HG03439 (cell line): ENCODE measurements around the gene CENPVL1.
"Not testable (repeated sequence)": the region's sequence is repeated elsewhere in the genome, so short reads cannot be mapped to it uniquely, and the experiment has no call there.

ENCODE experiments used
- ATAC-seq: cut with Tn5 transposase; IDR thresholded peaks from one replicate; pipeline ENCODE4 v1.9.1; 2021; ENCODE audit warnings: mild to moderate bottlenecking, moderate library complexity; ENCODE audit not compliant: unreplicated experiment

CENPVL1 gene

DNA sequence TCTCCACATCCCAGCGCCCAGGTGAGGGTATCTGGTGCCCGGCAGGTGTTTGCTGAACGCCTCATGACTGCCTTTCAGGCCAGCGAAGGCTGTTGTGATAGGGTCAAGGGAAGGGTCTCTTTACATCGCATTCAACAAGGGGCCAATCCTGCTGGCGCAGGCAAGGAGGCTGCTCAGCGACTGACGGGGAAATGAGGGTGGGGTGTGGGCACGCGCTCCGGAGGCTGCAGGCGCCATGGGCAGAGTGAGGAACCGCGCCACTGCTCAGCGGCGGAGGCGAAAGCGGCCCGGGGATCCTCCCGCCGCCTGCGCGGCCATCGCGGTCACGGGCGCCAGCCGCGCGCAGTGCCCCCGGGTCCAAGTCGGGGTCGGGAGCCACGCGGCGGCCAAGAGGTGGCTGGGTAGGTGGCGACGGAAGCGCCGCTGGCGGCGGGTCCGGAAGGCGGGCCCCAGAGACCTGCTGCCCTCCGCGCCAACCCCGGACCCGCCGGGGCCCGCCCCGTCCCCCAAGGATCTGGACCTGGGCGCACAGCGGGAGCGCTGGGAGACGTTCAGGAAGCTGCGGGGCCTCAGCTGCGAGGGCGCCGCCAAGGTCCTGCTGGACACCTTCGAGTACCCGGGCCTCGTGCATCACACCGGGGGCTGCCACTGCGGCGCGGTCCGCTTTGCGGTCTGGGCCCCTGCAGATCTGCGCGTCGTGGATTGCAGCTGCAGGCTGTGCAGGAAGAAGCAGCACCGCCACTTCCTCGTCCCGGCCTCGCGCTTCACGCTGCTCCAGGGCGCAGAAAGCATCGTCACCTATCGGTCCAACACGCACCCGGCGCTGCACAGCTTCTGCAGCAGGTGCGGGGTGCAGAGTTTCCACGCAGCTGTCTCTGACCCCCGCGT, at the start of gene CENPVL1:
TSS of gene CENPVL1 (plus strand) at position 236 of the 888 bp plus-strand sequence. CDS start at position 236, 0 bp downstream.
- ATAC-seq, result not testable (repeated sequence)

GRCh38 chrX:51665981-51666380, 44.3 kb upstream of the CENPVL1 start:
- ATAC-seq, result no peak

DNA sequence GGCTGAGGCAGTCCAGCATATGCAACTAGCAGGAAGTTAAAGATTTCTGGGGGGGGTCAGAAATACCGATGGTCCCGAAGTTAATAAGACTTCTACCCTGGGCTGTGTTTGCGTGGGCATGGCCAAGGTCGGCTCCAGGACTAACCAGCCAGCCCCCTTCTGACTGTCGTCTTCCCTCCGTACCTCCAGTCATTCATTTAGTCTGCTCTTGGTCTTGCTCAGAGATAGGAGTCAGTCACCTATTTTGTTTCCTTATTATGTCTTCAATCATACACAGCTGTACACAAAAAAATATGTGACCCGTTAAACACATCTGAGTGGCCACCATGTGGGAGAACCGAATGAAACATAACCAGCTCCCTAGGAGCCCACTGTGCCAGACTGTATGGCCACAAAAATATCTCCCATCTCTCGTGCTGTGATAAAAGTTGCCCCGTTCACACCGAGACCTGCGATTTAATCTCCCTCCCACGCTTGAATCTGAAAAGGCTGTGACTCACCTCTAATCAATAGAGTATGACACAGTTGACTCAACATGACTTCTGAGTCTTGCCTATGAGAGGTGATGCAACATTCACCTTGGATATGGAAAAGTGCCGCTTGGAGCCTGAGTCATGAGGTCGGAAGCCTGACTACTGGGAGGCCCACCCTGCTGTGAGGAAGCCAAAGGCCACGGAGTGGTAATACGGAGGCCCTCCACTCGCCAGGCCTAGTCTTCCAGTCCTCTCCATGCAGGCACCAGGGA, 30.5 kb upstream of the CENPVL1 start:
- ATAC-seq, result not testable (repeated sequence)

DNA sequence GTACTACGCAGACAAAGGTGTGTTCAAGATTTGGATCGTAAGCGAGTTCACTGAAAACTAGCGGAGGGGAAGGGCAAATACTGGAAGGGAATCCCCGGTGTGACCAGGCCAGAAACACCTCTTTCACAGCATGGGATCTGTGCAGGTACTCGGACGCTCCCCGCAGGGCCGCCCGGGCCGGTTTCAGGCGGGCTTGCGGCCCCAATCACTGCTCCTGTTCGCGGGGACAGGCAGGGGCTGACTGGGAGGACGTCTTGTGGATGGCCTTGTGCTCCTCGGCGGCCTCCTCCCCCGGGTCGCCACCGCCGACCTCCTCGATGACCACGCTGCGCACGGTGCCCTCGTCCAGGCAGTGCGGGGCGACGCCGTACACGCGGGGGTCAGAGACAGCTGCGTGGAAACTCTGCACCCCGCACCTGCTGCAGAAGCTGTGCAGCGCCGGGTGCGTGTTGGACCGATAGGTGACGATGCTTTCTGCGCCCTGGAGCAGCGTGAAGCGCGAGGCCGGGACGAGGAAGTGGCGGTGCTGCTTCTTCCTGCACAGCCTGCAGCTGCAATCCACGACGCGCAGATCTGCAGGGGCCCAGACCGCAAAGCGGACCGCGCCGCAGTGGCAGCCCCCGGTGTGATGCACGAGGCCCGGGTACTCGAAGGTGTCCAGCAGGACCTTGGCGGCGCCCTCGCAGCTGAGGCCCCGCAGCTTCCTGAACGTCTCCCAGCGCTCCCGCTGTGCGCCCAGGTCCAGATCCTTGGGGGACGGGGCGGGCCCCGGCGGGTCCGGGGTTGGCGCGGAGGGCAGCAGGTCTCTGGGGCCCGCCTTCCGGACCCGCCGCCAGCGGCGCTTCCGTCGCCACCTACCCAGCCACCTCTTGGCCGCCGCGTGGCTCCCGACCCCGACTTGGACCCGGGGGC, 28.2 kb upstream of the CENPVL1 start:
- not testable (repeated sequence) for ATAC-seq

- not testable (repeated sequence) for ATAC-seq
These were observed 27.6 kb upstream of the CENPVL1 start, which contains the start of gene CENPVL2 for GRCh38 chrX:51682720-51683062. Gene CENPVL2, minus strand, starts transcription at chrX:51682831. Its CDS starts 0 bp downstream, at chrX:51682831.

- ATAC-seq, result no peak
These were observed 16.1 kb upstream of the CENPVL1 start for GRCh38 chrX:51694254-51694653.

GRCh38 chrX:51697397-51697796, 12.9 kb upstream of the CENPVL1 start:
- no peak for ATAC-seq

- ATAC-seq, result not testable (repeated sequence)
These were observed 2.8 kb downstream of the CENPVL1 start for GRCh38 chrX:51712943-51713647.

DNA sequence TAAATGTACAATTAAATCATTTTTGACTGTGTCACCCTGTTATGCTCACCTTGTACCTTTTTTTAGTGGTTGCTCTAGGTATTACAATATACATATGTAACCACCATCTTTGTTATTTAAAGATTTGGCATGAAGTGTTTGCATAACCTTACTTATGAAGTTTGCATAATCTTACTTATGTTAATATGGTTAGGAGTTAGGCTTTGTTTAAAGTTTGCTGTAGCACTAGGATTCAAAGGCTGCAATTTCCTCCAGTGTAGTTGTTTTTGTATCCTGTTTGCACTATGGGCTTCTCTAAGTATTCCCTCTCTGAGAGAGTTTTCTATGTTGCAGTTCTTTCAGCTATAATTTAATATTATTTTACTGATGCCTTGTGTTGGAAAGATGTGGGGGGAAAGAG, 17.9 kb downstream of the CENPVL1 start:
- ATAC-seq, result no peak

- ATAC-seq, result no peak
These were observed 26.8 kb downstream of the CENPVL1 start for GRCh38 chrX:51737091-51737490.

- no peak for ATAC-seq
These were observed 32.3 kb downstream of the CENPVL1 start for GRCh38 chrX:51742586-51742985.

DNA sequence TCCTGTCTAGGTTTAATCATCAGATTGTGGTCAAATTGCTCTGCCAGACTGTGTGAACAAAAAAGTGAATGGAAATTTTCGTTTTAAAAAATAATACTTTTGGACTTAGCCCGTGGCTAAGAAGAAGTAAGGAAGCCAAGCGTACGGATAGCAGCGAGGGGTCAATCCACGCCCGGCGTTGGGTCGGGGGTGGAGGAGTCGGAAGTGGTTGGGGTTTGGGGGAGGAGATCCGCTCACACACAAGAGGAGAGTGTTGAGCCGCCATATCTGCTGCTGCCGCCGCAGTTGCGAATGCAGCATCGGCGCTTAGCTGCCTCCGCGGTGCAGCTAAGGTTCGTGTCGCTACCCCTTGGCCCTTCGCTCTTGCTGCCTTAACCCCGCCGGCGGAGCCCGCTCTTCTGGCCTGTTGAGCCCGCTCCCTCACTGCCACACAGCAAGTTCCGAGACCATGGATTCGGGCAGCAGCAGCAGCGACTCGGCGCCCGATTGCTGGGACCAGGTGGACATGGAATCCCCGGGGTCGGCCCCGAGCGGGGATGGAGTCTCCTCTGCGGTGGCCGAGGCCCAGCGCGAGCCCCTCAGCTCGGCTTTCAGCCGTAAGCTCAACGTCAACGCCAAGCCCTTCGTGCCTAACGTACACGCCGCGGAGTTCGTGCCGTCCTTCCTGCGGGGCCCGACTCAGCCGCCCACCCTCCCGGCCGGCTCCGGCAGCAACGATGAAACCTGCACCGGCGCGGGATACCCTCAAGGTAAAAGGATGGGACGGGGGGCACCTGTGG, 33.1 kb downstream of the CENPVL1 start, which contains the start of gene GSPT2:
TSS of gene GSPT2 (plus strand) at position 264 of the 779 bp plus-strand sequence. CDS start at position 449, 185 bp downstream.
- peak; percentile 93 for ATAC-seq

DNA sequence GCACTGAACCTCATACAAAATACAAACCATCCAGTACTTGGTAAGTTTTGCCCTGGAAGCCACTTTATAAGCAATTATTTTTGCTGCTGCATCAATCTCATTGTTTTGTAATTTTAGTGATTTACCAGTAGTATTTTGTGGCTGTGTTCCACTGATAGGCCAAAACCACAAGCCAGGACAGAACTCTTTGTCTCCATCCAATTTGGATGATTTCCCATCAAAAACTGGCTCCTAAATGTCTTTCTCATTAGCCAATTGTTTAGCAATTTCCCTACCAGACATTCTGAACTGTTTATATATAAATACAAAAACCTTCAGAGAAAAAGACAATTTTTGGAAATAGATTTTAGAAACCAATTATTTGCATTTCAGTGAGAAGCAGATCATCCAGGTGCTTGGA, 37.4 kb downstream of the CENPVL1 start:
- no peak for ATAC-seq

DNA sequence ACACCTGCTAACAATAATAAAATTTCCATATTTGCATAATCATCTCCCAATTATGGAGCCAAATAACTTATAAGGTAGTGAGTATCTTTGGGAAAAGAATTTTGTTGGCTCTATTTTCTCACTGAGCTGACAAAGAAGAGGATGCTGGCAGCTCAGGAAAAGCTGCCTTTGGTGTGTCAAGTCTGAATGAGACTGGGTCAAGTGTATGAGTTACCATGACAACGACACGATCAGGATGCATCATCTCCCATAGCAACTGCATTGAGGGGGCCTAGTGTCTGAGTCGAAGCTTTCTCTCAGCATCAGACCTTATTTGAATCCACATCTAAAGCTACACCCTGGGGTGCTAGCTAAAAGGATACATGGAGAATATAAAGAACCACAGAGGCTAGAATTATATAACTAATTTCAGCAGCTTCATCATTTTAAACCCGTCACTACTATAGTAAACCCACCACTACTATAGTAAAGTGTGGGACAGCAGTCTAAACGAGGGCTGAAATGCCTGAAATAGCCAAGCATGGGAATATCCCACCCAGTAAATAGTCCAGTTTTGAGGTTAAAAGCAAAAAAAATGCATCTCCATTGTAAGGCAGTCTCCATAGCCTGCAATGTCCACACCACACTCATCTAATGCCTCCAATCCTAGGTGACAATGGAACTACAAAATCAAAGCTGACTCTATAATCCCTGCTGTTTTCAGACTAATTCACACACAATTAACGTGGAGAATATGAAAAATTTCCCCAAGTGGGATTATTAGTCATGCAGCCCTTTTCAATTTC, 48.9 kb downstream of the CENPVL1 start:
- no peak for ATAC-seq

DNA sequence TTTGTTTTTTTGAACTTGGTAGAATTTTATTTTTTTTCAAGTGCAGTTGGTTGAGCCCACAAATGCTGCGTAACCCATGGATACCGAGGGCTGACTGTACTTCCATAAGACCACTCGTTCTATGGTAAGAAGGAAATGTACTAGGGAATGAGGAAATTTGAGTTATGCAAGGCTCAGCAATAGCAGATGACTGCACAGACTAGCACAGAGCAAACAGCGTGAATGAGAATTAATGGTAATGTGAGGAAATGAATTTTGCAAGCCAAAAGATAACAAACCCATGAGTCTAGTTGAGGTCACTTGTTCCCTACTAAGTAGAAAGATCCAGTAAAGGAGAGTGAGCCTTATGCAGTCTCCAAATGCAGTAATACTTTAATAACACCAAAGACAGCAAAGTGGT, 50.3 kb downstream of the CENPVL1 start:
- ATAC-seq, result no peak
